ENCODE measurements around the gene IFNL3. TPM values are rescaled to one million over a fixed set of nuclear protein-coding genes. Genes with fewer than 3 reads are reported as not detected.

The IFNL3 gene
- polyA plus RNA-seq, 2 donors, result not detected

DNA sequence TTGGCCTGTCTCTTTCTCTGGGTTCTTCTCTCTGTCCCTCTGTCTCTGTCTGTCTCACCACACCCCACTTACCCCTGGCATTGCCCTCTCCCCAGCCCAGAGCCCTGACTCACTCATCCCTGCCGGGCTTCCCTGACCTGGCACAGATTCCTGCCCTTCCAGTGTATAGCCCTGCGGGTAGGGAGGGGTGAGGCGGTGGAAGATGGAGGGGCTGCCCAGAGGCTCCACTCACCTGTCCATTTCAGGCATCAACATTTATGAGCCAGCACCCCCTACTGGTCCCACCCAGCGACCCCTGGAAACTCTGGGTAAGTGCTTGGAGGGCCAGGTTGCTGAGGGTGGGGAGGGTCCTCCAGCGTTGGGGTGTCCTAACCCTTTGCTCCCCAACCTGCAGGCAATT lies 47.0 kb downstream of the IFNL3 start:
- 48 to 49% methylated on average over 5 of the region's 5 CpGs for WGBS, 2 donors
- H3K27ac ChIP-seq (ENCODE audit: low read depth in 2 of 2, low read length in 1 of 2), result peak overlapping the region in 1 of 2 donors; percentile 82

DNA sequence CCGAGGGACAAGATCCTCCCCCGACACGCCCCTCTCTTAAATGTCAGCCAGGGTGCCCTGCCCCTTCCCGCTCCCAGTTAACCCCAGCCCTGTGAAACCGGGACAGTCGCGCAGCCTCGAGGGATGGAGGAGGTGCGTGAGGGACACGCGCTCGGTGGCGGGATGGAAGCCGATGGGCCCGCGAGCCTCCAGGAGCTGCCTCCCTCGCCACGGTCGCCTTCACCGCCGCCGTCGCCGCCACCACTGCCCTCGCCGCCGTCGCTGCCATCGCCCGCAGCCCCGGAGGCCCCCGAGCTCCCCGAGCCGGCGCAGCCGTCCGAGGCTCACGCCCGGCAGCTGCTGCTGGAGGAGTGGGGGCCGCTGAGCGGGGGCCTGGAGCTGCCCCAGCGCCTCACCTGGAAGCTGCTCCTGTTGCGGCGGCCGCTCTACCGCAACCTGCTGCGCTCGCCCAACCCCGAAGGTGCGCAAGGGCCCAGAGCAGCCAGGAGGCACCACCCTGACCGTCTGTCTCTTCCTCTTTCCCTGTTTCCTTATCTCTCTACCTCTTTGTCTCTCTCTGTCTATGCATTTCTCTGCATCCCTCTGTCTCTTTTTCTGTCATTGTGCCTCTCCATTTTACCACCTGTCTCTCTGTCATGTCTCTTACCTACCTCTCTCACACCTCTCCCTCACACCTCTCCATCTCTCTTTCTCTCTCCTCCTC lies 47.8 kb downstream of the IFNL3 start, which contains the start of gene NCCRP1:
TSS of gene NCCRP1 (plus strand) at position 105 of the 703 bp plus-strand sequence. CDS start at position 124, 19 bp downstream.
- peak within 1 kb of the TSS; percentile 73 to 83 for H3K27ac ChIP-seq (ENCODE audit: low read depth in 2 of 2, low read length in 1 of 2)
- H3K4me3 ChIP-seq (ENCODE audit: low read depth in 1 of 2, low read length in 2 of 2), result peak within 1 kb of the TSS; percentile 59 to 61
- no peaks in the 10 kb centered on the region for H3K27me3 ChIP-seq (ENCODE audit: control insufficient read depth in 1 of 2, insufficient read depth in 2 of 2, low read length in 2 of 2)
- peaks cover 0 to 6% of the 10 kb centered on the region in 2 donors for H3K36me3 ChIP-seq (ENCODE audit: control insufficient read depth in 2 of 2, insufficient read depth in 2 of 2, low read length in 1 of 2)
- H3K9me3 ChIP-seq (ENCODE audit: control insufficient read depth in 2 of 2, insufficient read depth in 1 of 2, low read depth in 1 of 2, low read length in 1 of 2), result peaks cover 0 to 6% of the 10 kb centered on the region in 2 donors
- peaks cover 0 to 16% of the 10 kb centered on the region in 2 donors for H3K4me1 ChIP-seq (ENCODE audit: control insufficient read depth in 2 of 2, insufficient read depth in 2 of 2, low read length in 1 of 2)
- 4 to 5% methylated on average over 22 to 51 of the region's 51 CpGs for WGBS, 2 donors

More for the DNA sequence above, 47.0 kb downstream of the IFNL3 start:
- Histone ChIP-seq H3K36me3 (ENCODE audit: control insufficient read depth in 2 of 2, insufficient read depth in 2 of 2, low read length in 1 of 2) (peaks cover 0 to 6% of the 10 kb centered on the region in 2 donors), H3K4me1 (ENCODE audit: control insufficient read depth in 2 of 2, insufficient read depth in 2 of 2, low read length in 1 of 2) (peaks cover 0 to 16% of the 10 kb centered on the region in 2 donors), H3K27me3 (ENCODE audit: control insufficient read depth in 1 of 2, insufficient read depth in 2 of 2, low read length in 2 of 2) (no peaks in the 10 kb centered on the region), H3K9me3 (ENCODE audit: control insufficient read depth in 2 of 2, insufficient read depth in 1 of 2, low read depth in 1 of 2, low read length in 1 of 2) (peaks cover 0 to 6% of the 10 kb centered on the region in 2 donors), H3K4me3 (ENCODE audit: low read depth in 1 of 2, low read length in 2 of 2) (peak overlapping the region; percentile 59 to 61)

DNA sequence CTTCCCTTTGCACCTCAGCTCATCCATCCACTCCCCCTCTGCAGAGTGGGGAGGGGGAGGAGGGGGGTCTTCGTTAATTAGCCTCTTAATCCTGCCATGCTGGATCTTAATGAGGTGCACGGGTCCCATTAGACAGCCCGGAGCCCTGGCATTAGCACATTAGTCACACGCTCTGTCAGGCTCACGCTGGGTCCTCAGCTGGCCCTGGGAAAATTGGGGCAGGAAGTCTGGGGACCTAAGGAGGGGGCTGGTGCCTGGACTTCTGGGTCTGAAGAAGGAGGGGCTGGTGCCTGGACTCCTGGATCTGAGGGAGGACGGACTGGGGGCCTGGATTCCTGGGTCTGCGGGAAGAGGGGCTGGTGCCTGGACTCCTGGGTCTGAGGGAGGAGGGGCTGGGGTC lies 48.5 kb downstream of the IFNL3 start:
- H3K4me1 ChIP-seq (ENCODE audit: control insufficient read depth in 2 of 2, insufficient read depth in 2 of 2, low read length in 1 of 2), result peaks cover 0 to 16% of the 10 kb centered on the region in 2 donors
- peak overlapping the region; percentile 16 to 59 for H3K4me3 ChIP-seq (ENCODE audit: low read depth in 1 of 2, low read length in 2 of 2)
- H3K27ac ChIP-seq (ENCODE audit: low read depth in 2 of 2, low read length in 1 of 2), result peak overlapping the region; percentile 73 to 83
- peaks cover 0 to 6% of the 10 kb centered on the region in 2 donors for H3K36me3 ChIP-seq (ENCODE audit: control insufficient read depth in 2 of 2, insufficient read depth in 2 of 2, low read length in 1 of 2)
- no peaks in the 10 kb centered on the region for H3K27me3 ChIP-seq (ENCODE audit: control insufficient read depth in 1 of 2, insufficient read depth in 2 of 2, low read length in 2 of 2)
- peaks cover 0 to 6% of the 10 kb centered on the region in 2 donors for H3K9me3 ChIP-seq (ENCODE audit: control insufficient read depth in 2 of 2, insufficient read depth in 1 of 2, low read depth in 1 of 2, low read length in 1 of 2)
- WGBS, 2 donors, result 25 to 26% methylated on average over 7 of the region's 7 CpGs

DNA sequence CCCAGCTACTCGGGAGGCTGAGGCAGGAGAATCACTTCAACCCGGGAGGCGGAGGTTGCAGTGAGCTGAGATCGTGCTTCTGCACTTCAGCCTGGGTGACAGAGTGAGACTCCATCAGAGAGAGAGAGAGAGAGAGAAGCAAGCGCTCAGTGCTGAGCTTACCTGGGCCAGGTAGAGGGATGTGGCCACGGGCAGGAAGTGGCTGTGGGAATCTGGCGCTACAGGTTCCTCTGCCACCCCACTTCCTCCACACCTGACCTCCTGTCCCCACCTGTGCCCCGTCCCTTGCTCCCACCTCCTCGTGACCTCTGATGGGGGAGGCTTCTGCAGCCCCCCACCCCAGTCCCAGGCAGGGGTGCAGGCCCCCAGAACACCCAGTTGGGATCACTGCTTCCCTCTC lies 49.1 kb downstream of the IFNL3 start:
- WGBS, 2 donors, result 42 to 44% methylated on average over 8 to 9 of the region's 9 CpGs
- H3K27ac ChIP-seq (ENCODE audit: low read depth in 2 of 2, low read length in 1 of 2), result peak overlapping the region; percentile 79 to 83
- peaks cover 0 to 6% of the 10 kb centered on the region in 2 donors for H3K36me3 ChIP-seq (ENCODE audit: control insufficient read depth in 2 of 2, insufficient read depth in 2 of 2, low read length in 1 of 2)
- peaks cover 0 to 6% of the 10 kb centered on the region in 2 donors for H3K9me3 ChIP-seq (ENCODE audit: control insufficient read depth in 2 of 2, insufficient read depth in 1 of 2, low read depth in 1 of 2, low read length in 1 of 2)
- no peaks in the 10 kb centered on the region for H3K27me3 ChIP-seq (ENCODE audit: control insufficient read depth in 1 of 2, insufficient read depth in 2 of 2, low read length in 2 of 2)
- peaks cover 0 to 16% of the 10 kb centered on the region in 2 donors for H3K4me1 ChIP-seq (ENCODE audit: control insufficient read depth in 2 of 2, insufficient read depth in 2 of 2, low read length in 1 of 2)
- H3K4me3 ChIP-seq (ENCODE audit: low read depth in 1 of 2, low read length in 2 of 2), result peak overlapping the region; percentile 16 to 19

DNA sequence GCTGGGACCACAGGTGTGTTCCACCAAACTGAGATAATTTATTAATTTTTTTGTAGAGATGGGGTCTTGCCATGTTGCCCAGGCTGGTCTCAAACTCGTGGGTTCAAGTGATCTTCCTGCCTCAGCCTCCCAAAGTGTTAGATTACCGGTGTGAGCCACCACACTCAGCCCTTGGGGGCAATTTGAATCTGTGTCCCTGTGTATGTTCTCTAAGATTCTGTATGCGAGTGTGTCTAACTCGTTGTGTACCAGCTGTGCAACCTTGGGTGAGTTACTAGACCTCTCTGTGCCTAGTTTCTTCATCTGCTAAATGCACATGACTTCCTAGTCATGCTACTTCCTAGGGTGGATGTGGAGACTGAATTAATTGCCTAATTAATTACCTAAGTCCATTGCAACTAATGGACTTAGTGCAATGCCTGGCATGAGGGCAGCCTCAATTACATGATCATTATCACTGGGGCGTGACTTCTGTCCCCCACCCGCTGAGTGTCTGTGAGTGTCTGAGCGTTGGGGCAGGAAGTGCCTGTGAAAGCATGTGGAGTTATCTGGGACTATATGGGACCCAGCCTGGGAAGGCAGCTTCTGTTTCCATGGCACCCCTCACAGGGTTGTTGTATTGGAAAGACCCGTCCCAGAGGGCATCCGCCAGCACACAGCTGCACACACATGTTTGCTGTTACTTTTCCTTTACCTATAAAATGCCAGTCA lies 49.8 kb downstream of the IFNL3 start:
- 45 to 46% methylated on average over 9 of the region's 9 CpGs for WGBS, 2 donors
- peaks cover 0 to 4% of the 10 kb centered on the region in 2 donors for H3K9me3 ChIP-seq (ENCODE audit: control insufficient read depth in 2 of 2, insufficient read depth in 1 of 2, low read depth in 1 of 2, low read length in 1 of 2)
- peaks cover 0 to 15% of the 10 kb centered on the region in 2 donors for H3K4me1 ChIP-seq (ENCODE audit: control insufficient read depth in 2 of 2, insufficient read depth in 2 of 2, low read length in 1 of 2)
- peak overlapping the region; percentile 79 to 83 for H3K27ac ChIP-seq (ENCODE audit: low read depth in 2 of 2, low read length in 1 of 2)
- peaks cover 0 to 1% of the 10 kb centered on the region in 2 donors for H3K36me3 ChIP-seq (ENCODE audit: control insufficient read depth in 2 of 2, insufficient read depth in 2 of 2, low read length in 1 of 2)
- H3K27me3 ChIP-seq (ENCODE audit: control insufficient read depth in 1 of 2, insufficient read depth in 2 of 2, low read length in 2 of 2), result no peaks in the 10 kb centered on the region
- no peak overlapping the region for H3K4me3 ChIP-seq (ENCODE audit: low read depth in 1 of 2, low read length in 2 of 2)

GRCh38 chr19:39193803-39194202 lies 51.0 kb downstream of the IFNL3 start:
- 26 to 33% methylated on average over 8 of the region's 8 CpGs for WGBS, 2 donors
- Histone ChIP-seq H3K27me3 (ENCODE audit: control insufficient read depth in 1 of 2, insufficient read depth in 2 of 2, low read length in 2 of 2) (no peaks in the 10 kb centered on the region), H3K9me3 (ENCODE audit: control insufficient read depth in 2 of 2, insufficient read depth in 1 of 2, low read depth in 1 of 2, low read length in 1 of 2) (peaks cover 0 to 1% of the 10 kb centered on the region in 2 donors), H3K36me3 (ENCODE audit: control insufficient read depth in 2 of 2, insufficient read depth in 2 of 2, low read length in 1 of 2) (no peaks in the 10 kb centered on the region), H3K4me1 (ENCODE audit: control insufficient read depth in 2 of 2, insufficient read depth in 2 of 2, low read length in 1 of 2) (peaks cover 0 to 13% of the 10 kb centered on the region in 2 donors), H3K27ac (ENCODE audit: low read depth in 2 of 2, low read length in 1 of 2) (peak overlapping the region; percentile 24 to 45), H3K4me3 (ENCODE audit: low read depth in 1 of 2, low read length in 2 of 2) (no peak overlapping the region)

Other genes starting within 250 kb of the IFNL3 start
- gene FBXO27, start 212.5 kb downstream of the IFNL3 start, polyA plus RNA-seq, result 10 to 100 TPM; 10.4 to 20.1 TPM
- gene ACP7, start 160.6 kb downstream of the IFNL3 start, polyA plus RNA-seq, result 1 to 10 TPM in 1 of 2 donors, under 1 TPM in 1; 0.32 to 1.6 TPM
- 10 to 100 TPM; 39.8 to 43.1 TPM for gene PAK4, start 119.2 kb downstream of the IFNL3 start, polyA plus RNA-seq
- gene NCCRP1, start 48.0 kb downstream of the IFNL3 start, polyA plus RNA-seq, result 100 to 1,000 TPM; 296 to 510 TPM
- under 1 TPM in 1 of 2 donors, not detected in 1; 0.22 TPM for gene SYCN, start 40.7 kb downstream of the IFNL3 start, polyA plus RNA-seq
- gene IFNL4, start 3.9 kb upstream of the IFNL3 start, polyA plus RNA-seq, result not detected
- not detected for gene IFNL2, start 23.4 kb upstream of the IFNL3 start, polyA plus RNA-seq
- gene IFNL1, start 51.4 kb upstream of the IFNL3 start, polyA plus RNA-seq, result not detected
- under 1 TPM; 0.53 to 0.65 TPM for gene LRFN1, start 75.9 kb upstream of the IFNL3 start, polyA plus RNA-seq
- gene GMFG, start 91.0 kb upstream of the IFNL3 start, polyA plus RNA-seq, result 10 to 100 TPM; 11.5 to 13.3 TPM
- gene SAMD4B, start 97.4 kb upstream of the IFNL3 start, polyA plus RNA-seq, result 100 to 1,000 TPM in 1 of 2 donors, 10 to 100 TPM in 1; 78.7 to 140 TPM
- gene PAF1, start 146.1 kb upstream of the IFNL3 start, polyA plus RNA-seq, result 10 to 100 TPM; 41.8 to 43.0 TPM
- gene MED29, start 146.4 kb upstream of the IFNL3 start, polyA plus RNA-seq, result 10 to 100 TPM; 15.6 to 22.7 TPM
- 100 to 1,000 TPM; 249 to 382 TPM for gene ZFP36, start 161.8 kb upstream of the IFNL3 start, polyA plus RNA-seq
- gene PLEKHG2, start 167.7 kb upstream of the IFNL3 start, polyA plus RNA-seq, result 1 to 10 TPM; 3.8 to 9.2 TPM
- gene RPS16, start 190.9 kb upstream of the IFNL3 start, polyA plus RNA-seq, result 1,000 to 10,000 TPM; 1,628 to 3,096 TPM
- gene SUPT5H, start 200.6 kb upstream of the IFNL3 start, polyA plus RNA-seq, result 10 to 100 TPM; 51.5 to 90.2 TPM
- 10 to 100 TPM; 42.3 to 42.4 TPM for gene TIMM50, start 235.8 kb upstream of the IFNL3 start, polyA plus RNA-seq

Data from esophagus (tissue), 2 donors.